OCI-LY1 (cell line): ENCODE data around the gene LOXL4.

Source experiments
- H2AFZ ChIP-seq: fragments of 200-600 bp; sonication (generic), shearing (Covaris generic); 2 replicates; pipeline ENCODE4 v1.6.0; 2014; ENCODE audit warnings: antibody characterized with exemption, mild to moderate bottlenecking, low read length
- H3F3A ChIP-seq: fragments of 200-600 bp; sonication (generic), shearing (Covaris generic); 2 replicates; pipeline ENCODE4 v1.6.0; 2014; ENCODE audit warnings: mild to moderate bottlenecking, antibody characterized with exemption, low read length, moderate library complexity; ENCODE audit not compliant: insufficient read depth
- H3K27ac ChIP-seq: fragments of 200-600 bp; sonication (generic); 2 replicates; pipeline ENCODE4 v1.5.1; 2014; ENCODE audit warnings: low read length, mixed run types, mild to moderate bottlenecking, low read depth; ENCODE audit not compliant: poor library complexity, severe bottlenecking
- H3K27me3 ChIP-seq: fragments of 200-600 bp; sonication (generic); 2 replicates; pipeline ENCODE4 v1.6.0; 2014; ENCODE audit warnings: antibody characterized with exemption, mild to moderate bottlenecking, low read length, moderate library complexity; ENCODE audit not compliant: insufficient read depth
- H3K36me3 ChIP-seq: fragments of 200-600 bp; sonication (generic); 2 replicates; pipeline ENCODE4 v1.6.1; 2014; ENCODE audit warnings: mild to moderate bottlenecking, antibody characterized with exemption, low read length, moderate library complexity, mixed read lengths; ENCODE audit not compliant: insufficient read depth
- H3K4me1 ChIP-seq: fragments of 200-600 bp; sonication (generic); 2 replicates; pipeline ENCODE4 v1.5.1; 2014; ENCODE audit warnings: mild to moderate bottlenecking, low read length, moderate library complexity; ENCODE audit not compliant: insufficient read depth, severe bottlenecking
- H3K4me2 ChIP-seq: fragments of 200-600 bp; sonication (generic), shearing (Covaris generic); 2 replicates; pipeline ENCODE4 v1.6.1; 2014; ENCODE audit warnings: low read length
- H3K4me3 ChIP-seq: fragments of 200-600 bp; sonication (generic); 2 replicates; pipeline ENCODE4 v1.5.1; 2014; ENCODE audit warnings: low read length, low read depth, mild to moderate bottlenecking, mixed read lengths; ENCODE audit not compliant: poor library complexity, severe bottlenecking
- H3K79me2 ChIP-seq: fragments of 200-600 bp; shearing (Covaris generic); 2 replicates; pipeline ENCODE4 v1.6.1; 2016; ENCODE audit warnings: mixed run types, low read length, mixed read lengths; ENCODE audit not compliant: insufficient read depth
- H3K9ac ChIP-seq: fragments of 200-600 bp; sonication (generic), shearing (Covaris generic); 2 replicates; pipeline ENCODE4 v1.6.1; 2014; ENCODE audit warnings: mild to moderate bottlenecking, low read length, mixed read lengths
- H3K9me2 ChIP-seq: fragments of 200-600 bp; sonication (generic), shearing (Covaris generic); 2 replicates; pipeline ENCODE4 v1.6.1; 2014; ENCODE audit warnings: low read depth, mild to moderate bottlenecking, low read length, mixed read lengths
- H3K9me3 ChIP-seq: fragments of 200-600 bp; shearing (Covaris generic); 2 replicates; pipeline ENCODE4 v1.6.1; 2014; ENCODE audit warnings: low read length, mixed read lengths
- H4K20me1 ChIP-seq: fragments of 200-600 bp; sonication (generic), shearing (Covaris generic); 2 replicates; pipeline ENCODE4 v1.6.0; 2016; ENCODE audit warnings: mild to moderate bottlenecking, low read length; ENCODE audit not compliant: insufficient read depth
- CTCF ChIP-seq: fragments of 200-600 bp; sonication (generic), shearing (Covaris generic); IDR thresholded peaks from 2 replicates; pipeline ENCODE4 v1.5.1; 2017; ENCODE audit warnings: mild to moderate bottlenecking, antibody characterized with exemption, low read length, moderate library complexity, mixed read lengths
- EZH2 ChIP-seq: fragments of 200-600 bp; sonication (generic), shearing (Covaris generic); IDR thresholded peaks from 2 replicates; pipeline ENCODE4 v1.8.0; 2017; ENCODE audit warnings: borderline replicate concordance, mixed run types, mild to moderate bottlenecking, antibody characterized with exemption, low read length, moderate library complexity, mixed read lengths

Gene LOXL4

DNA sequence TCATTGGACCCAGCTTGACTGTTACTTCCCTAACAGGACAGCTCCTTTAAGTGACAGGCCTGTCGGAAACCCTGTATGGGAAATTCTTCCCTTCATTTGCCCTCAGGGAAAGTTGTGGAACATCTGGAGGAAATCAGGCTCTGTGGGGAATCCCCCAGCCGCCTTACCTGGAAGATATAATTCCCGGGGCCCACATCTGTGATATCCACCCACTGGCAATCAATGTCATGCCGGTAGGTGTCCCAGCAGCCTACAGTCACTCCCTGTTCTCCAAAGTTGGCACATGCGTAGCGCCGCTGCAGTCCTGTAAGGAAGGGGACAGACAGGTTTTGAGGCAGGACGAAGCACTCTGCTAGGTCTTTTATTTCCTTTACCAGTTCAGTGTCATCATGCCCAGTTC, 16.6 kb downstream of the LOXL4 start:
- H3K4me2 ChIP-seq = no peak overlapping the region
- no peak overlapping the region for H3K4me3 ChIP-seq
- no peaks in the 10 kb centered on the region for H3K79me2 ChIP-seq
- H3K27me3 ChIP-seq = no peaks in the 10 kb centered on the region
- H4K20me1 ChIP-seq = no peaks in the 10 kb centered on the region
- no peaks in the 10 kb centered on the region for H3K9me2 ChIP-seq
- no peak overlapping the region for H3K9ac ChIP-seq
- peaks cover 8% of the 10 kb centered on the region for H3K36me3 ChIP-seq
- peaks cover 7% of the 10 kb centered on the region for H3K4me1 ChIP-seq
- H3K9me3 ChIP-seq = no peaks in the 10 kb centered on the region
- H3K27ac ChIP-seq = no peak overlapping the region
- H3F3A ChIP-seq = no peaks in the 10 kb centered on the region
- TF ChIP-seq CTCF (no peak), EZH2 (no peak)
- no peak overlapping the region for H2AFZ ChIP-seq

GRCh38 chr10:98249134-98249533, 18.9 kb downstream of the LOXL4 start:
- no peak overlapping the region for H3K4me3 ChIP-seq
- no peaks in the 10 kb centered on the region for H3K79me2 ChIP-seq
- no peaks in the 10 kb centered on the region for H3K9me3 ChIP-seq
- no peaks in the 10 kb centered on the region for H3F3A ChIP-seq
- no peak overlapping the region for H3K4me2 ChIP-seq
- H3K27ac ChIP-seq = no peak overlapping the region
- H3K9ac ChIP-seq = no peak overlapping the region
- H3K9me2 ChIP-seq = no peaks in the 10 kb centered on the region
- H3K4me1 ChIP-seq = peaks cover 2% of the 10 kb centered on the region
- no peak for TF ChIP-seq CTCF
- no peak for TF ChIP-seq EZH2
- no peak overlapping the region for H2AFZ ChIP-seq
- peaks cover 25% of the 10 kb centered on the region for H3K36me3 ChIP-seq
- no peaks in the 10 kb centered on the region for H3K27me3 ChIP-seq
- H4K20me1 ChIP-seq = no peaks in the 10 kb centered on the region

DNA sequence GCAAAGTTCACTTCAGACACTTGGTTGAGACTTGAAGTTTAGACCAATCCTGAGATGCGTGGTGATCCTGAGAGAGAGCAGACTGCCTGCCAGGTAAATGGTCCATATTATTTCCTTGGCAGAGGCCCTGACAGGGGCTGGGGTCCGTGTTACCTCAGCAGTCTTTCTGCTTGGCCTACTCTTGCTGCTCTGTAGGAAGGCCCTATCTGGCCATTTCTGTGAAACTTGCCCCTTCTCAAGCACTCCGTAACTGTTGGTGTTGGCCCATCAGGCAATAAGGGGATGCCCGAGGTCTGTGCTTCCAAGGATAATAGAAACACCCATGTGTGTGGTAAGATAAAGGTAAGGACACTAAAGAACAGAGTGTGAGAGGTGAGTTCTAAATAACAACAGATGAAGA, 20.0 kb downstream of the LOXL4 start:
- no peak overlapping the region for H3K9ac ChIP-seq
- H4K20me1 ChIP-seq = no peaks in the 10 kb centered on the region
- no peaks in the 10 kb centered on the region for H3F3A ChIP-seq
- H3K36me3 ChIP-seq = peaks cover 32% of the 10 kb centered on the region
- no peaks in the 10 kb centered on the region for H3K9me2 ChIP-seq
- TF ChIP-seq EZH2 = no peak
- TF ChIP-seq CTCF = no peak
- H3K9me3 ChIP-seq = no peaks in the 10 kb centered on the region
- H3K4me3 ChIP-seq = no peak overlapping the region
- no peaks in the 10 kb centered on the region for H3K79me2 ChIP-seq
- H3K4me2 ChIP-seq = no peak overlapping the region
- H3K4me1 ChIP-seq = no peaks in the 10 kb centered on the region
- H3K27me3 ChIP-seq = no peaks in the 10 kb centered on the region
- H3K27ac ChIP-seq = no peak overlapping the region
- no peak overlapping the region for H2AFZ ChIP-seq
